MCF 10A (cell line): ENCODE data around the gene GRM1. TPM values are rescaled to one million over a fixed set of nuclear protein-coding genes. Genes with fewer than 3 reads are reported as not detected.

Source experiments
- BruUV-seq: library from RNA; stranded (reverse); fragments of 400-500 nt; replicated peaks from 2 replicates; lab custom pipeline; 2021; lab: Mats Ljungman, UMichigan
- CTCF ChIA-PET: fragments of 300-600 bp; sonication (Branson Sonifier 250); formaldehyde crosslinking; extraction: SDS; loops from one replicate; lab custom pipeline; 2021; ENCODE audit warnings: antibody characterized with exemption, inconsistent platforms; lab: Yijun Ruan, JAX
- POLR2A ChIA-PET: fragments of 300-600, 350-650 bp; sonication (Branson Sonifier 250); formaldehyde crosslinking; extraction: SDS; loops from one replicate; lab custom pipeline; 2020; ENCODE audit warnings: antibody characterized with exemption, inconsistent platforms; lab: Yijun Ruan, JAX
- DNase-seq: peaks from one replicate; pipeline ENCODE4 v3.0.0-alpha.2; 2018; ENCODE audit not compliant: unreplicated experiment
- H3K27ac Mint-ChIP-seq: one replicate; pipeline ENCODE4 v1.8.0; 2022; ENCODE audit warnings: mild to moderate bottlenecking, low read depth, mixed read lengths; ENCODE audit not compliant: unreplicated experiment
- H3K27me3 Mint-ChIP-seq: one replicate; pipeline ENCODE4 v1.8.0; 2022; ENCODE audit warnings: mixed read lengths; ENCODE audit not compliant: insufficient read depth, unreplicated experiment
- H3K36me3 Mint-ChIP-seq: one replicate; pipeline ENCODE4 v1.8.0; 2022; ENCODE audit warnings: mild to moderate bottlenecking, moderate library complexity, mixed read lengths; ENCODE audit not compliant: insufficient read depth, unreplicated experiment
- H3K4me1 Mint-ChIP-seq: one replicate; pipeline ENCODE4 v1.8.0; 2022; ENCODE audit warnings: mixed read lengths; ENCODE audit not compliant: insufficient read depth, unreplicated experiment
- H3K4me3 Mint-ChIP-seq: one replicate; pipeline ENCODE4 v1.8.0; 2022; ENCODE audit warnings: mild to moderate bottlenecking, moderate library complexity, mixed read lengths; ENCODE audit not compliant: unreplicated experiment
- H3K9me3 Mint-ChIP-seq: one replicate; pipeline ENCODE4 v1.8.0; 2022; ENCODE audit warnings: mixed read lengths; ENCODE audit not compliant: unreplicated experiment
- intact Hi-C: fragments of 100-400 bp; cut with micrococcal nuclease; formaldehyde crosslinking; loops from 2 replicates; pipeline ENCODE4 v1.14.1; 2022
- total RNA-seq: library from RNA; stranded (reverse); gene quantifications from 2 replicates; pipeline ENCODE4 v1.2.3, GENCODE V29; 2022
- TF ChIP-seq, protein P1 (sequence below): fragments of 200-600 bp; IDR thresholded peaks from one replicate; pipeline ENCODE4 v1.8.0; 2022; ENCODE audit warnings: antibody characterized with exemption, mild to moderate bottlenecking; ENCODE audit not compliant: unreplicated experiment

The GRM1 gene
- total RNA-seq, 1 experiment from 2014 or later, result not detected

DNA sequence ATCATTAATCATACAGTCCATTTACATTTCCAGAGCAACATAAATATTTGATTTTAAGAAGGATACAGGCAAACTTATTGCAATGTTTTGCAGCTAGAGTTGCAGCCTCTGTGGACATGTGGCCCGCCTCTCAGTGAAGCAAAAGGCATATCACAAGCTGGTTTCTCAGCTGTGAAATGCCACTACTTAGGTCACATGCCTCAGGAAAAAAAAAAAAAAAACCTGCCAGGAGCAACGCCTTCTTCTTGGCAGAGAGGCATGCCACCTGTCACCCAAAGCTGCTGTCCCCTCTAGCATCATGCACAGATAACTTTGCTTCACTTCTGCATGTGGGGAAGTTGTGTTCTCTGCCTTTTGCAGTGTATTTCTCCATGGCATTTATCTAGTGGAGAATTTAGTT lies 18.5 kb downstream of the GRM1 start:
- Mint-ChIP-seq H3K4me3 (no peak overlapping the region), H3K36me3 (no peaks in the 10 kb centered on the region), H3K27me3 (peaks cover 72% of the 10 kb centered on the region), H3K27ac (no peak overlapping the region), H3K4me1 (no peaks in the 10 kb centered on the region), H3K9me3 (peaks cover 8% of the 10 kb centered on the region)
- POLR2A ChIA-PET, result no interaction called here
- TF ChIP-seq, protein P1, sequence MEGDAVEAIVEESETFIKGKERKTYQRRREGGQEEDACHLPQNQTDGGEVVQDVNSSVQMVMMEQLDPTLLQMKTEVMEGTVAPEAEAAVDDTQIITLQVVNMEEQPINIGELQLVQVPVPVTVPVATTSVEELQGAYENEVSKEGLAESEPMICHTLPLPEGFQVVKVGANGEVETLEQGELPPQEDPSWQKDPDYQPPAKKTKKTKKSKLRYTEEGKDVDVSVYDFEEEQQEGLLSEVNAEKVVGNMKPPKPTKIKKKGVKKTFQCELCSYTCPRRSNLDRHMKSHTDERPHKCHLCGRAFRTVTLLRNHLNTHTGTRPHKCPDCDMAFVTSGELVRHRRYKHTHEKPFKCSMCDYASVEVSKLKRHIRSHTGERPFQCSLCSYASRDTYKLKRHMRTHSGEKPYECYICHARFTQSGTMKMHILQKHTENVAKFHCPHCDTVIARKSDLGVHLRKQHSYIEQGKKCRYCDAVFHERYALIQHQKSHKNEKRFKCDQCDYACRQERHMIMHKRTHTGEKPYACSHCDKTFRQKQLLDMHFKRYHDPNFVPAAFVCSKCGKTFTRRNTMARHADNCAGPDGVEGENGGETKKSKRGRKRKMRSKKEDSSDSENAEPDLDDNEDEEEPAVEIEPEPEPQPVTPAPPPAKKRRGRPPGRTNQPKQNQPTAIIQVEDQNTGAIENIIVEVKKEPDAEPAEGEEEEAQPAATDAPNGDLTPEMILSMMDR, result no peak
- no TSS peak for BruUV-seq
- no peak for DNase-seq
- CTCF ChIA-PET, result interaction anchor here (1.4 kb wide), 1 partner anchor 652 kb away, joined by 4 read pairs; no protein-coding TSS in a partner anchor
- intact Hi-C loops, result no loop called here

DNA sequence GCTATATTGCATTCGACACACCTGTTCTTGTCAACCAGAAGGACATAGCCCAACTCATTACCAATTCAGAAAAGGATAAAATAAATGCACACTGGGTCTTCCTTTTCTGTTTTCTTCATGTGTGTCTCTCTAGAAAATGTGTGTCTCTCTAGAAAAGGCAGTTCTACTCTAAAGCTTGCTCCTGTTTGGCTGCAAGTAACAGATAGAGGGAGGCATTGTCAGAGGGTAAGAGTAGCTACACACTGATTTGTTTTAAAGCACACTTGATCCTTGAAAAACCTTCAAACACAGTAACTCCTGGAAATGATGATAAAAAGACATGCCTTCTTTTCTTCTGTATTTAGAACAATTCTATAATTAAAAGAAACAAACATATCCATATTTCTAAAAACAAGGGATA lies 21.3 kb downstream of the GRM1 start:
- peaks cover 8% of the 10 kb centered on the region for H3K9me3 Mint-ChIP-seq
- no TSS peak for BruUV-seq
- no peaks in the 10 kb centered on the region for H3K4me1 Mint-ChIP-seq
- H3K27ac Mint-ChIP-seq, result no peak overlapping the region
- TF ChIP-seq, protein P1, result no peak
- ChIA-PET CTCF (interaction anchor here (1.1 to 1.7 kb wide), 3 partner anchors 8 to 649 kb away, joined by 3 to 6 read pairs (median 5); no protein-coding TSS in a partner anchor), POLR2A (interaction anchor here (1.3 kb wide), 1 partner anchor 496 kb away, joined by 4 read pairs; no protein-coding TSS in a partner anchor)
- H3K4me3 Mint-ChIP-seq, result no peak overlapping the region
- peaks cover 74% of the 10 kb centered on the region for H3K27me3 Mint-ChIP-seq
- H3K36me3 Mint-ChIP-seq, result no peaks in the 10 kb centered on the region
- intact Hi-C loops, result no loop called here
- no peak for DNase-seq

DNA sequence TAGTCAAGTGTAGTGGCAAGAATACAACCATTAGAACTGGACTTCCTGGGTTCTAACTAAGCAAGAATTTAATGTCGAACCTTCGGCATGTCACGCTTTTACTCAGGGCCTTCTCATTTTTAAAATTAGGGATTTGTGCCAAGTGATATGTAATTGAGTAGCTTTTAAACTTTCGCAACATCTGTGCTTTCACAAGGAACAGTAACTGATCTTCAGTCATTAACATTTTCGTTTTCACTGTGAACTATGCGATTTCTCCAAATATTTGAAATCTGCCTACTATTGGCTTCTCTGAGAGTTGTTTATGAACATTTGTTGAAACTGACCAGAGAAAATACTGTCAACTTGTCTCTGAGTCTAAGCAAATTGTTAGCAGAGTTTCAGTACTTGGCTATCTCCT lies 27.6 kb downstream of the GRM1 start:
- TF ChIP-seq, protein P1, result no peak
- no TSS peak for BruUV-seq
- Mint-ChIP-seq H3K4me3 (no peak overlapping the region), H3K4me1 (no peaks in the 10 kb centered on the region), H3K27me3 (peaks cover 78% of the 10 kb centered on the region), H3K9me3 (no peaks in the 10 kb centered on the region), H3K36me3 (no peaks in the 10 kb centered on the region), H3K27ac (no peak overlapping the region)
- POLR2A ChIA-PET, result interaction anchor here (0.6 kb wide), 1 partner anchor 597 kb away, joined by 3 read pairs; no protein-coding TSS in a partner anchor
- intact Hi-C loops, result no loop called here
- DNase-seq, result peak; percentile 43
- CTCF ChIA-PET, result interaction anchor here (0.7 kb wide), 1 partner anchor 15 kb away, joined by 3 read pairs; no protein-coding TSS in a partner anchor

DNA sequence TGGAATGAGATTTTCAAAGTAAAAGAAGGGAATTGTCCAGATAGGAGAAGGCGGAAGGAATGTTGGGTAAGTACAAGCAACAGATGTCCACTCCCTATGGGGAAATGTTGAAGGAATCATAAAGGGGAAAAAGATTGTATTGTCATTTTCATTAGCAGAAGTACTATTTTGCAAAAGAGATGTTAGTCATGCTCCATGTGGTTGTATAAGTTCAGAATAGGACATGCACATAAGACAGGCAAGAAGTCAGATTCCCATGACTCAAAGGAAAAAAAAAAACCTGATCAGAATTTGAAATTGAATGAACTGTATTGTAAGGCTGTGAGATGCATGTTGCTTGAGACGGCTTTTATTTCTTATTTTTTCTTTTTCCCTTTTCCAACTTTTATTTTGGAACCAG lies 36.8 kb downstream of the GRM1 start:
- H3K36me3 Mint-ChIP-seq, result no peaks in the 10 kb centered on the region
- H3K27ac Mint-ChIP-seq, result no peak overlapping the region
- TF ChIP-seq, protein P1, result no peak
- intact Hi-C loops, result no loop called here
- CTCF ChIA-PET, result no interaction called here
- no peak for DNase-seq
- H3K4me3 Mint-ChIP-seq, result no peak overlapping the region
- POLR2A ChIA-PET, result no interaction called here
- no peaks in the 10 kb centered on the region for H3K4me1 Mint-ChIP-seq
- no TSS peak for BruUV-seq
- peaks cover 68% of the 10 kb centered on the region for H3K27me3 Mint-ChIP-seq
- H3K9me3 Mint-ChIP-seq, result no peaks in the 10 kb centered on the region
